Common myeloid progenitor, CD34-positive (primary cell): ENCODE data around the gene NCEH1.

Source experiments
- CTCF ChIA-PET: fragments of 350-600 bp; sonication (Branson Sonifier 250); formaldehyde crosslinking; loops from one replicate; lab custom pipeline; 2021; ENCODE audit warnings: antibody characterized with exemption; lab: Charles Lee
- POLR2A ChIA-PET: fragments of 350-600 bp; sonication (Branson Sonifier 250); formaldehyde crosslinking; loops from one replicate; lab custom pipeline; 2021; ENCODE audit warnings: antibody characterized with exemption; lab: Charles Lee
- DNase-seq, 3 donors: peaks; one replicate each; pipeline versions ENCODE4 v3.0.0 to v3.0.0-alpha.2; 2013
- H3K27ac ChIP-seq, 2 experiments: 1 replicate in 1 of 2; 2 replicates in 1 of 2; pipeline ENCODE4 v1.7.0; 2013; ENCODE audit warnings: inconsistent platforms in 2 of 2, low read length in 2 of 2, mild to moderate bottlenecking in 2 of 2, low read depth in 1 of 2, moderate library complexity in 1 of 2; ENCODE audit not compliant: severe bottlenecking in 2 of 2, insufficient read depth in 1 of 2, poor library complexity in 1 of 2
- H3K27me3 ChIP-seq, 5 experiments: replicated peaks in 2 of 5; 1 replicate in 3 of 5; 2 replicates in 2 of 5; pipeline versions ENCODE4 v1.6.1 to v1.7.0; 2013; ENCODE audit warnings: low read length in 4 of 5, mild to moderate bottlenecking in 2 of 5, moderate library complexity in 2 of 5, inconsistent platforms in 1 of 5; ENCODE audit not compliant: insufficient read depth in 5 of 5, control insufficient read depth in 4 of 5
- H3K36me3 ChIP-seq, 4 experiments: 1 replicate in 2 of 4; 2 replicates in 2 of 4; pipeline versions ENCODE4 v1.6.1 to v1.7.0; 2013; ENCODE audit warnings: low read length in 3 of 4, control low read depth in 1 of 4, mild to moderate bottlenecking in 1 of 4; ENCODE audit not compliant: control insufficient read depth in 4 of 4, insufficient read depth in 4 of 4
- H3K4me1 ChIP-seq, 4 experiments: 1 replicate in 3 of 4; 2 replicates in 1 of 4; pipeline versions ENCODE4 v1.6.1 to v1.7.1; 2013; ENCODE audit warnings: low read length in 3 of 4, mild to moderate bottlenecking in 3 of 4, control low read depth in 1 of 4, inconsistent platforms in 1 of 4, moderate library complexity in 1 of 4; ENCODE audit not compliant: control insufficient read depth in 4 of 4, insufficient read depth in 4 of 4; ENCODE audit errors: control extremely low read depth in 1 of 4
- H3K4me3 ChIP-seq, 7 experiments: 1 replicate in 4 of 7; 2 replicates in 3 of 7; pipeline versions ENCODE4 v1.5.1 to v1.7.0; 2013; ENCODE audit warnings: mild to moderate bottlenecking in 7 of 7, low read length in 6 of 7, moderate library complexity in 6 of 7, inconsistent platforms in 2 of 7, low read depth in 2 of 7, control low read depth in 1 of 7; ENCODE audit not compliant: insufficient read depth in 4 of 7, control insufficient read depth in 1 of 7; ENCODE audit errors: extremely low read depth in 1 of 7
- H3K9me3 ChIP-seq, 5 experiments: 1 replicate in 4 of 5; 2 replicates in 1 of 5; pipeline versions ENCODE4 v1.6.1 to v1.7.1; 2013; ENCODE audit warnings: low read length in 4 of 5, mild to moderate bottlenecking in 2 of 5, inconsistent platforms in 1 of 5, low read depth in 1 of 5, moderate library complexity in 1 of 5; ENCODE audit not compliant: control insufficient read depth in 4 of 5, insufficient read depth in 2 of 5; ENCODE audit errors: control extremely low read depth in 1 of 5
- WGBS: methylation state at CpG from one replicate; pipeline ENCODE4 v1.1.5; 2013; ENCODE audit not compliant: insufficient coverage; 5-methylcytosine and 5-hydroxymethylcytosine counted together

The NCEH1 gene

GRCh38 chr3:172655388-172655787, 55.5 kb downstream of the NCEH1 start:
- WGBS: 97% methylated on average over 4 of the region's 5 CpGs
- Histone ChIP-seq H3K4me3 (no peak overlapping the region), H3K36me3 (no peaks in the 10 kb centered on the region), H3K9me3 (no peaks in the 10 kb centered on the region), H3K4me1 (no peaks in the 10 kb centered on the region), H3K27ac (no peak overlapping the region), H3K27me3 (no peaks in the 10 kb centered on the region)
- no peak for DNase-seq
- ChIA-PET POLR2A (no interaction called here), CTCF (interaction anchor here (1.0 to 1.3 kb wide), 2 partner anchors 12 to 48 kb away, joined by 3 to 6 read pairs; no protein-coding TSS in a partner anchor)

DNA sequence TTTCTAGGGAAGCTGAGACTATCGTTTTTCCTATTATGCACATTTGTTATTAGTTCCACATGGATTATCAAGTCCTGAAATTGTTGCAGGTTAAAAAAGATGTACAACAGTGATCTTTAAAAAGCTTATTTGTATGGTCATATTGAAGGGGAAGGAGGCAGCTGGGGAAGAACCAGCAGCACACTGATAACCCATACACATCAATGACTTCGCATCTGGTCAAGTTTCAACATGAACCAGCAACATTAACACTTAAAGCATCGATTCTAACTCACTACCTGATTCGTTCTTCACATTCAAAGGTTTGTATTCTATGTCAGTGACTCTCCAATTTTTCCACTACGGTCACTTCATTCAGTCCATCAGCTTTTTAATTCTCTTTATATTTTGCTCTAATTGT, 56.4 kb downstream of the NCEH1 start:
- ChIA-PET CTCF (interaction anchor here (1.0 kb wide), 1 partner anchor 12 kb away, joined by 4 read pairs; no protein-coding TSS in a partner anchor), POLR2A (no interaction called here)
- WGBS: 80% methylated on average over 1 of the region's 5 CpGs
- Histone ChIP-seq H3K36me3 (no peaks in the 10 kb centered on the region), H3K27me3 (no peaks in the 10 kb centered on the region), H3K27ac (no peak overlapping the region), H3K4me1 (no peaks in the 10 kb centered on the region), H3K9me3 (no peaks in the 10 kb centered on the region), H3K4me3 (no peak overlapping the region)
- DNase-seq: no peak

- no peak overlapping the region for H3K27ac ChIP-seq
- H3K36me3 ChIP-seq: no peaks in the 10 kb centered on the region
- H3K9me3 ChIP-seq: no peaks in the 10 kb centered on the region
- no peak overlapping the region for H3K4me3 ChIP-seq
- POLR2A ChIA-PET: no interaction called here
- no peak for DNase-seq
- CTCF ChIA-PET: interaction anchor here (1.6 kb wide), 1 partner anchor 20 kb away, joined by 3 read pairs; no protein-coding TSS in a partner anchor
- no peaks in the 10 kb centered on the region for H3K27me3 ChIP-seq
- no peaks in the 10 kb centered on the region for H3K4me1 ChIP-seq
- 100% methylated on average over 2 of the region's 2 CpGs for WGBS
Observed at GRCh38 chr3:172653004-172653572, 57.8 kb downstream of the NCEH1 start.

DNA sequence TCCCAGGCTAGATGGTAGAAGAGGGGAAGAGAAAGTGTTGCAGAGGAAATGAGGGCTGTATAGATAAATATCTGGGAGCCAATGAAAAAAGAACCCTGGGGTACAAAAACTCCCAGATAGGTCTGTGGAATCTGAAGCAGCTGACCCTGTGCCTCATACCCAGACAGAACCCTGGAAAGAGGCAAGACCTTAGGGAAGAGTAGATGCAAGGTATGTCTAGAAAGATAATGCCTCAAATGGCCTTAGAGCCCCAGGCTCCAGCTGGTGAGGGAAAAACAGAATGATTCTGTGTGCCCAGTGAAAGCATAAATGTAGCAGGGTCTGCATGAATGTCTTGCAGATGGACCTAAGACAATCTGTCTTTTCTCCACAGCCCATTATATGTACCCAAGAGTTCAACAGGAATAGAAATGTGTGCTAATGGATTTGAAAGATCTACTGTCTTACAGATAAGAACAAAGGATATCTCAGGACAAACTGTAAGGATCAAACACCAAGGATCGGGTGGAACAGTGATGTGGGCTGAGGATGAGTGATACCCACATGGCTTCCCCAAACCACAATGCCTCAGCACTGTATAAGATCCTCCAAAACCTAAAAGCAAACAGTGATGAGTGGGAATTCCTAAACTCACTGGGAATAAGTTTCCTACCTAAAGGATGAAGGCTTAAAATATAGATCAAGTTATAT, 58.8 kb downstream of the NCEH1 start:
- ChIA-PET CTCF (interaction anchor here (1.6 kb wide), 1 partner anchor 21 kb away, joined by 3 read pairs; no protein-coding TSS in a partner anchor), POLR2A (no interaction called here)
- H3K27ac ChIP-seq: no peak overlapping the region
- no peaks in the 10 kb centered on the region for H3K27me3 ChIP-seq
- DNase-seq: no peak
- H3K9me3 ChIP-seq: no peaks in the 10 kb centered on the region
- peaks cover 0 to 5% (median 3%) of the 10 kb centered on the region in 4 experiments for H3K36me3 ChIP-seq
- WGBS: no CpG with 5 or more reads among the region's 1 CpG
- H3K4me1 ChIP-seq: no peaks in the 10 kb centered on the region
- H3K4me3 ChIP-seq: no peak overlapping the region

- peaks cover 0 to 5% (median 3%) of the 10 kb centered on the region in 4 experiments for H3K36me3 ChIP-seq
- WGBS: no CpG with 5 or more reads among the region's 6 CpGs
- ChIA-PET POLR2A (no interaction called here), CTCF (interaction anchor here (0.9 to 1.3 kb wide), 5 partner anchors 9 to 319 kb away, joined by 3 read pairs; no protein-coding TSS in a partner anchor)
- no peak overlapping the region for H3K4me3 ChIP-seq
- H3K9me3 ChIP-seq: no peaks in the 10 kb centered on the region
- DNase-seq: no peak
- H3K27me3 ChIP-seq: no peaks in the 10 kb centered on the region
- H3K4me1 ChIP-seq: no peaks in the 10 kb centered on the region
- no peak overlapping the region for H3K27ac ChIP-seq
Observed at GRCh38 chr3:172649987-172650386, 60.9 kb downstream of the NCEH1 start.

GRCh38 chr3:172648747-172649146, 62.1 kb downstream of the NCEH1 start:
- Histone ChIP-seq H3K27me3 (no peaks in the 10 kb centered on the region), H3K36me3 (peaks cover 0 to 7% (median 5%) of the 10 kb centered on the region in 4 experiments), H3K27ac (no peak overlapping the region), H3K9me3 (no peaks in the 10 kb centered on the region), H3K4me1 (no peaks in the 10 kb centered on the region), H3K4me3 (no peak overlapping the region)
- ChIA-PET POLR2A (no interaction called here), CTCF (interaction anchor here (0.8 to 2.7 kb wide), 3 partner anchors 16 to 24 kb away, joined by 3 to 8 read pairs (median 4); no protein-coding TSS in a partner anchor)
- DNase-seq: no peak
- 89% methylated on average over 4 of the region's 9 CpGs for WGBS

GRCh38 chr3:172647823-172648222, 63.0 kb downstream of the NCEH1 start:
- peaks cover 0 to 14% (median 8%) of the 10 kb centered on the region in 4 experiments for H3K36me3 ChIP-seq
- no peak overlapping the region for H3K27ac ChIP-seq
- no peaks in the 10 kb centered on the region for H3K4me1 ChIP-seq
- no peaks in the 10 kb centered on the region for H3K9me3 ChIP-seq
- ChIA-PET POLR2A (no interaction called here), CTCF (interaction anchor here (1.1 to 2.7 kb wide), 2 partner anchors 11 to 19 kb away, joined by 3 to 8 read pairs; no protein-coding TSS in a partner anchor)
- WGBS: 95% methylated on average over 9 of the region's 14 CpGs
- no peak for DNase-seq
- no peak overlapping the region for H3K4me3 ChIP-seq
- H3K27me3 ChIP-seq: no peaks in the 10 kb centered on the region
